GM21825 (cell line): Measurements from ENCODE around the gene ZNF595.
"Not testable (repeated sequence)": the region's sequence is repeated elsewhere in the genome, so short reads cannot be mapped to it uniquely, and the experiment has no call there.

ENCODE experiments used
- ATAC-seq: cut with Tn5 transposase; IDR thresholded peaks from one replicate; pipeline ENCODE4 v1.9.1; 2021; ENCODE audit warnings: mild to moderate bottlenecking, moderate library complexity; ENCODE audit not compliant: unreplicated experiment

The ZNF595 gene

DNA sequence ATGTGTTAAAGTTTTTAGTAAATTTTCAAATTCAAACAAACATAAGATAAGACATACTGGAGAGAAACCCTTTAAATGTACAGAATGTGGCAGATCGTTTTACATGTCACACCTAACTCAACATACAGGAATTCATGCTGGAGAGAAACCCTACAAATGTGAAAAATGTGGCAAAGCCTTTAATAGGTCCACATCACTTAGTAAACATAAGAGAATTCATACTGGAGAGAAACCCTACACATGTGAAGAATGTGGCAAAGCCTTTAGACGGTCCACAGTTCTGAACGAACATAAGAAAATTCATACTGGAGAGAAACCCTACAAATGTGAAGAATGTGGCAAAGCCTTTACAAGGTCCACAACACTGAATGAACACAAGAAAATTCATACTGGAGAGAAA is 32.8 kb downstream of the ZNF595 start:
- no peak for ATAC-seq

GRCh38 chr4:86559-87324 is 33.6 kb downstream of the ZNF595 start:
- not testable (repeated sequence) for ATAC-seq

GRCh38 chr4:98386-98785 is 45.3 kb downstream of the ZNF595 start:
- ATAC-seq: no peak

DNA sequence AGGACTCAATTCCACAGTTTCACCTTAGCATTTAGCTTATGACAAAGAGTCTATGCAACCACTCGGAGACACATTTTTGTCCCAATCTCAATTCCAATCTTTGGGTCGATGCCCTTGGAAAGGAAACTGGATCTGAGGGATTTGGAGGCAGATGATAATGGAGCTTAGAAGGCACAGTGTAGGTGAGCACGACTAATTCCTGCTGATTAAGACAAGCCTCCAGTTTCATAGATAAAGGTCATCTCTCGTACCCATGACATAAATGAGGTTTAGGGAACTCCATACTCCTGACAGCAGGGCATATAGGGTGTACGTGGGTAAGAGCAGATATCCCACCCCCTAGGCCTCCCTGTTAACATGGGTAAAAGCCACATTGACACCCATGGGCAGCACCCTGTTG is 46.7 kb downstream of the ZNF595 start:
- no peak for ATAC-seq

GRCh38 chr4:107083-107443 is 53.9 kb downstream of the ZNF595 start:
- ATAC-seq: no peak

- no peak for ATAC-seq
Observed at GRCh38 chr4:107444-108429, 54.6 kb downstream of the ZNF595 start.

DNA sequence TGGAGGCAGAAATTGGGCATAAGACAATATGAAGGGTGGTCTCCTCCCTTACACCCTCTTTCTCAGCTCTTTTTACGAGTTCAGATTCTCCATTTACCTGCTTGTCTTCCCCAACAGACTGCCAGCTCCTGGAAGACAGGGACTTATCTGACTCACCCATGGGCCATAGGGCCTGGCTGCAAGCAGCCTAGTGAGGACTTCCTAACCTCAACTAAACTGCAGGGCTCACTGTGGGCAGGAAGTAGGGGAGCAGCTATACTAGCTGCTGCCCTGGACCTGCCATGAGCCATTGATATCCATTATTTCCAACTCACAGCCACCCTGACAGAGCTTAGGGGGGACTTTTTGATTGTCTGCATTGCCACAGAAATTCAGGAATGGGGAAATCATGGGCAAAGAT is 59.6 kb downstream of the ZNF595 start:
- ATAC-seq: no peak

- no peak for ATAC-seq
Observed at GRCh38 chr4:113732-114131, 60.6 kb downstream of the ZNF595 start.

DNA sequence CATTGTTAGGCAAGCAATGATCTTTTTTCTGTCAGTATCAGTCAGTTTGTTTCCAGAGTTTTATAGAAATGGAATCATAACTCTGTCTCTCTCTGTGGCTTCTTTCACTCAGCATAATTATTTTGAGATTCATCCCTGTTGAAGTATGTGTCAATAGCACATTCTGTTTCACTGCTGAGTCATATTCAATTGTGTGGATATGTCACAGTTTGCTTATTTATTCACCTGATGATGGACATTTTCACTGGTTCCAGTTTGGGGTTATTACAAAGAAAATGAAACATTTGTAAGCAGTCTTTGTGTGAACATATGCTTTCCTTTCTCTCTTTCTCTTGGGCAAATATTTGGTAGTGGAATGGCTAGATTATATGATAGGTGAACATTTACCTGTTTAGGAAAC is 61.0 kb downstream of the ZNF595 start:
- no peak for ATAC-seq

- no peak for ATAC-seq
Observed at GRCh38 chr4:116499-116898, 63.4 kb downstream of the ZNF595 start.

DNA sequence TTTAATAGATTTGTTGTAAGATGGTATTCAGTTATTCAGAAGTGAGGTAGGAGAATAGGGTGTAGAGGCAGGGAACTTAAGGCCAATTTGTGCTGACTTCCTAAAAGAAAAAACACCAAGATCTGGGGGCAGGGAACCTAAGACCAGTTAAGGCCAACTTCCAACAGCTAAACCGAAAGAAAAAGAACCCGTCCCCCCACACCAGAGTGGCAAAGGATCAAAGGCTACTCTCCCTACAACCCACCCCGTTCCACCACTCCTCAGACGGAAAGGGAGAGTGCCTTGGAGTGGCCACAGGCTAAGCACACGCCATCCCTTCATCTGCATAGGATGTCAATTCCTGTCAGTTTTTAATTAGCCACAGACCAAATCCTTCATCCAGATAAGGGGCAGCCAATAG is 67.5 kb downstream of the ZNF595 start:
- ATAC-seq: no peak

- ATAC-seq: no peak
Observed at GRCh38 chr4:121408-122084, 68.4 kb downstream of the ZNF595 start.

GRCh38 chr4:123922-124274 is 70.8 kb downstream of the ZNF595 start:
- ATAC-seq: not testable (repeated sequence)

DNA sequence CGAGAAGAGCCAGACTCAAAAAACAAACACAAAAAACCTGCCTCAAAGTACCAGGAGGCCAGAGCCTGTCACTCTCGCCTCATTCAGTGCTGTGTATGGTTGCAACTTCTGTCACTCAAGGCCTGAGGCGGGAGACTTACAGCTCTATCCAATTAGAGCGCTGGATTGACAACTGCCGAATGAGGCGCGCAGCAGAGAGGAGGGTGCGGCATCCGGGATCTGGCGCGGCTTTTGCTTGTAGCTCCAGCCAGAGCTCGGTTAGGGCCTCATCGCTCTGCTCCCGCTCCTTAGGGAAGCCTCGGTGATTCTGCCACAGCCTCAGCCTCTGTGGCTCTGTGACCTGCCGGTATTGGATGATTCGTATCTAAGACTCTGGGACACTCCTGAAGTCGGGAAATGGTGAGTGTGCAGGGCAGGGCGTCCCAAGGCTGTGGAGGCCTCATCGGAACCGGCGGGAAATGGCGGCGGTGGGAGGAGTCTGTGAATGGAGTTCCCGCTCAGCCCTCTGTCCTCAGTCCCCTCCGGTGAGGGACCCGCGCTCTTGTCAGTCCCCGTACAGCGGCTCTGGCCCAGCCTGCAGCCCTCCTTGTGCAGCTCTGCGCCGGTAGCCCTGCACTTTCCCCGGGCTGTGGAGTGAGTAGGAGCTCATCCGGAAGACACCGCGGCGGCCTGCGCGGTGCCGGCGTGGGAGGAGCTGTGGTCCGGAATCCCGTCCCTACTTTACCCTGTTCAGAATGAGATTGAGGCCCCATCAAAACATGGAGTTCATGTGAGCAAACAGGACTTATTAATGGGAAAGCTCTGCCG is 71.4 kb downstream of the ZNF595 start, which contains the start of gene ZNF718:
Gene ZNF718, plus strand, starts transcription at position 227 of the 807 bp plus-strand sequence. Its CDS starts 170 bp downstream, at position 397.
- peak; percentile 98 for ATAC-seq

GRCh38 chr4:125091-125771 is 72.1 kb downstream of the ZNF595 start:
- ATAC-seq: peak; percentile 3

- ATAC-seq: no peak
Observed at GRCh38 chr4:125833-126232, 72.7 kb downstream of the ZNF595 start.

- no peak for ATAC-seq
Observed at GRCh38 chr4:132483-132882, 79.4 kb downstream of the ZNF595 start.
